GM10266 (cell line): ENCODE data around the gene B4GALNT3.
A peak's percentile ranks its signal among the peaks of the same experiment; 100 is the strongest.
"Not testable (repeated sequence)": the region's sequence is repeated elsewhere in the genome, so short reads cannot be mapped to it uniquely, and the experiment has no call there.

ENCODE experiments used
- DNase-seq: peaks from one replicate; pipeline ENCODE4 v3.0.0; 2012; ENCODE audit errors: extremely low spot score
- CTCF ChIP-seq: IDR thresholded peaks from 2 replicates; pipeline ENCODE4 v1.5.1; 2012; ENCODE audit warnings: mild to moderate bottlenecking, low read depth; ENCODE audit not compliant: control insufficient read depth, insufficient read depth; ENCODE audit errors: missing control alignments

B4GALNT3 gene

DNA sequence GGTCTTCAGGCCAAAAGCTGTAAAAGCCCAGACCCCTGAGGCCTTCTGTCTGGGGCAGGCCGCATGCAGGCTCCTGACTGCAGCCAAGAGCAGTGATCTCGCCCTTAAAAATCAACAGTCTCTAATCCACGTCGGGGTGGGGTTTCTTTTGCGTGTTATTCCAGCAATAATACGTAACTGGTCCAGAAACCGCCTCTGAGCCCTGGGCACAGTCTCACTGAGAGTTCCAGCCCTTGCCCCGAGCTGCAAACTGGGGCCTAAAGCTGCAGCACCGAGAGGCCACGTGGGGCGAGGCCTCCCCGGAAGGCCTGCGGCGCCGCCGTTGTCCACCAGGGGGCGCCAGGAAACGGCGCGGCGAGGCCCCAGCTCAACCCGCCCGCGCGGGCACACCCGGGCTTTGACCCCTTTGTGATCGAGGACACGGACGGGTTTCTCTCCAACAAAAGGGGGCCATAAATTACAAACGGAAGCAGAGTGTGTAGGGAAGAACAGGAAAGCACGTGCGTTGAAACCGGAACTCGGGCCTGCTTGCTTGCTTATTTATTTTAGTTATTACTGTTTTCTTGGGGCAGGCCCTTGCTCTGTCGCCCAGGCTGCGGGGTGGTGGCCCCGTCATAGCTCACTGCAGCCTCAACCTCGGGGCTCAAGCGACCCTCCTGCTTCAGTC, 116.3 kb downstream of the B4GALNT3 start:
- peak; percentile 93 for DNase-seq
- peak; percentile 95 for TF ChIP-seq CTCF

DNA sequence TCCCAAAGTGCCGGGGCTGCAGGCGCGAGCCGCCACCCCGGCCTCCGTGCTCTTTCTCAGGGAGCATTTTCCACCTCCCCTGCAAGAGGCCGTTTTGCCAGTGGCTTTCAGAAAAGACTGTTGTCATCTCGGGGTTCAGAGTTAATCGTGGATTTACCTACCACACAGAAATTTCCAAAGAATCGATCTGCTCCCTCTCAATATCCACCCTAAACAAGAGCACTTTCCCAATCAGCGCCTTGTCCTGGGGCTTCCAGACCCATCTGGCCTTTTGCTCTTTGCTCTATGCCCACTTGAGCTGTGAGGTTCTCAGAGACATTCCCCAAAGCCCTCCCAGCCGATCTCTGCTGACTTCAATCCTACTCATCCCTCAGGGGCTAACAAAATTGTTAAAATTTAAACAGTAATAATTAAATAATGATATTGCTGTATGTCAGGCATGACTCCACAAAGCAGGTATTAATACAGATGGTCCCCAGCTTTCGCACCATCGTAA, 116.9 kb downstream of the B4GALNT3 start:
- TF ChIP-seq CTCF = no peak

DNA sequence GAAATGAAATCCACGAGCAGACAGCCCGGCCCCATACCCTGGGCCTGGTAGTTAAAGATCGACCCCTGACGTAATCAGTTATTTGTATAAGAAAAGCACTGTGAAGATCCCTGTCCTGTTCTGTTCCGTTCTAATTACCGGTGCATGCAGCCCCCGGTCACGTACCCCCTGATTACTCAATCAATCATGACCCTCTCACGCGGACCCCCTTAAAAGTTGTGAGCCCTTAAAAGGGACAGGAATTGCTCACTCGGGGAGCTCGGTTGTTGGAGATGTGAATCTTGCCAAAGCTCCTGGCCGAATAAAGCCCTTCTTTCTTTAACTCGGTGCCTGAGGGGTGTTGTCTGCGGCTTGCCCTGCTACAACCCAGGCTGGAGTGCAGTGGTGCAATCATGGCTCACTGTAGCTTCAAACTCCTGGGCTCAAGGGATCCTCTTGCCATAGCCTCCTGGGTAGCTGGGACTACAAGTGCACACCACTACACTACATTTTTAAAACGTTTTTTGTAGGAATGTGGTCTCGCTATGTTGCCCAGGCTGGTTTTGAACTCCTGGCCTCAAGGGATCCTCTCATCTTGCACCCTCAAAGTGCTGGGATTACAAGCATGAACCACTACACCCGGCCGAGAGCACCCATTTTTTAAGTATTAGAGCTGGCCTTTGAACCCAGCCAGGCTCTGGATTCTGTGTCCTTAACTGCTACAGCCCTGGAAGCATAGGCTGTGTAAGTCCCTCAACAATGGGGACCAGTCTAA, 118.4 kb downstream of the B4GALNT3 start:
- DNase-seq = not testable (repeated sequence)

More for the DNA sequence above, 116.9 kb downstream of the B4GALNT3 start:
- no peak for DNase-seq

GRCh38 chr12:578748-579419, 119.1 kb downstream of the B4GALNT3 start:
- no peak for TF ChIP-seq CTCF
- no peak for DNase-seq

DNA sequence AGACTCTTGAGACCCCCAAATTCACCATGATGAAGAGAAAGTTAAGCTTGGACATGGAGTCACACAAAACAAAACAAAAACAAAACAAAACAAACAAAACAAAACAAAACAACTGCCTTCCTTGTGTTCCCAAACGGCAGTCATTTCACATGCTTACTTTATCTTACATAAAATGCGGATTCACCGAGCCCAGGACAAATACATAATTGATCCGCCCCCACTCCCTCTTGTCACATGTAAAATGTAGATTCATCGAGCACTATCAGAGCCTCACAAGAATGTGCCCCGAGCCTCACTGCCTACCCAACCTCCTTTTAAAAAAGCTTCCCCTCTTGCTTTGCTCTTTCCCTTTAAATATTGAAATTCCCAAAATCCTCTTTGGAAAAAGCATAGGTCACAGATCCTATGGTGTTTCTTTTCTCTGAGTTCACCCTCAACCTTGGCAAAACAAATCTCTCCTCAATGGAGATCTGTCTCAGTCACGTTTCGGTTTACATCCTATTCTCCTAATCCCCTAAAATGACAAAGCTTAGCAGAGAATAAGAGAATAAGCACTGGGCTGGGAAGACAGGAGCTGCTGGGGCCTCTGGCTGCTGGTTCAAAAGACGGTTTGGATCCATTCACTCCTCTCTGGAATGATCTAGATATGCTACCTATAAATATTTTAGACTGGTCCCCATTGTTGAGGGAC, 119.8 kb downstream of the B4GALNT3 start:
- no peak for TF ChIP-seq CTCF
- no peak for DNase-seq

DNA sequence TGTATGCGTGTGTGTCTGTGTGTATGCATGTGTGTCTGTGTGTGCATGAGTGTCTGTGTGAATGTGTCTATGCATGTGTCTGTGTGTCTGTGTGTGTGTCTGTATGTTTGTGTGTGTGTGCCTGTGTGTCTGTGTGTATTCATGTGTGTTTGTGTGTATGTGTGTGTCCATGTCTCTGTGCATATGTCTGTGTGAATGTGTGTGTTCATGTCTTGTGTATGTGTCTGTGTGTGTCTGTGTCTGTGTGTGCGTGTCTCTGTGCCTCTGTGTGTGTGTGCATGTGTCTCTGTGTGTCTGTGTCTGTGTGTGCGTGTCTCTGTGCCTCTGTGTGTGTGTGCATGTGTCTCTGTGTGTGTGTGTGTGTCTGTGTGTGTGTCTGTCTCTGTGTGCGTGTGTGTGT, 121.1 kb downstream of the B4GALNT3 start:
- no peak for DNase-seq
- TF ChIP-seq CTCF = no peak

DNA sequence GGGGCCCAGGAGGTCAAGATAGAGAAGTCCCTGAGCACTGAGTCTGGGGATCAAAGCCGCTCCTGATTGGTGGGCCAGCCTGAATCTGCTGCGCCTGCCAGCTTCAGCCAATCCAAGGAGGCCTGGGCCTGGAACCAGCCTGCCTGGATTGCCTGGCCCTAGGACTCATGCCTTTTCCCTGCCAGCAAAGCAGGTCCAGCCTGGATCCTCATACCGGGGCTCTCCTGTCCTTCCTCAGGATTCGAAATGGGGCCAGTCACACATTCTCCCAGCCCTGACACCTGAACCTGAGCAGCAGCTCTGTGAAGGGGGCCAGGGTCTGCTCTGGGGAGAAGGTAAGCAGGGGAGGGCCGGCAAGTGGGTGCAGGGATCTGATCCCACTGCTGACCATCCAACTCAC, 121.6 kb downstream of the B4GALNT3 start:
- no peak for DNase-seq
- no peak for TF ChIP-seq CTCF
